Esophagus muscularis mucosa (tissue), 4 donors: ENCODE results near the gene MFSD12. TPM values are rescaled to one million over a fixed set of nuclear protein-coding genes. Genes with fewer than 3 reads are reported as not detected.

ENCODE experiments used
- DNase-seq: peaks from one replicate; pipeline ENCODE4 v3.0.0-alpha.2; 2017; ENCODE audit errors: extremely low spot score
- H3K27ac ChIP-seq, 4 donors: fragments of 200-600 bp; sonication (generic); replicated peaks in 1 of 4; 1 replicate in 3 of 4; 2 replicates in 1 of 4; pipeline ENCODE4 v1.5.1; 2016 to 2019; ENCODE audit warnings: mild to moderate bottlenecking in 1 of 4
- H3K27me3 ChIP-seq, 4 donors: fragments of 200-600 bp; sonication (generic); one replicate each; pipeline versions ENCODE4 v1.5.1 to v1.6.0; 2016 to 2019
- H3K36me3 ChIP-seq, 4 donors: fragments of 200-600 bp; sonication (generic); one replicate each; pipeline ENCODE4 v1.5.1; 2016 to 2019
- H3K4me1 ChIP-seq, 4 donors: fragments of 200-600 bp; sonication (generic); one replicate each; pipeline ENCODE4 v1.5.1; 2016 to 2019
- H3K4me3 ChIP-seq, 4 donors: fragments of 200-600 bp; sonication (generic); 1 replicate in 2 of 4; 2 replicates in 2 of 4; pipeline ENCODE4 v1.5.1; 2016 to 2019; ENCODE audit warnings: mild to moderate bottlenecking in 4 of 4, moderate library complexity in 1 of 4
- H3K9me3 ChIP-seq, 4 donors: fragments of 200-600 bp; sonication (generic); 1 replicate in 3 of 4; 2 replicates in 1 of 4; pipeline ENCODE4 v1.5.1; 2016 to 2019
- CTCF ChIP-seq, 3 experiments: fragments of 200-600 bp in 2 of 3; fragments of 450-650 bp in 1 of 3; sonication (generic) in 2 of 3; IDR thresholded peaks; one replicate each; pipeline ENCODE4 v1.5.1; 2017 to 2019; ENCODE audit warnings: antibody characterized with exemption in 3 of 3, mild to moderate bottlenecking in 2 of 3, moderate library complexity in 1 of 3
- EP300 ChIP-seq: sonication (generic); formaldehyde crosslinking; IDR thresholded peaks from one replicate; pipeline ENCODE4 v1.6.1; 2017; ENCODE audit warnings: antibody characterized with exemption
- POLR2A ChIP-seq: fragments of 450-650 bp; IDR thresholded peaks from one replicate; pipeline ENCODE4 v1.6.1; 2017; ENCODE audit warnings: antibody characterized with exemption, moderate library complexity, mild to moderate bottlenecking, low read depth
- POLR2AphosphoS5 ChIP-seq, 2 donors: sonication (generic); formaldehyde crosslinking; IDR thresholded peaks; one replicate each; pipeline ENCODE4 v1.6.1; 2017; ENCODE audit warnings: antibody characterized with exemption in 2 of 2
- WGBS: methylation state at CpG from one replicate; pipeline ENCODE4 v1.1.5; 2018; 5-methylcytosine and 5-hydroxymethylcytosine counted together
- intact Hi-C: fragments of 100-400 bp; cut with DNase I; formaldehyde crosslinking; loops from one replicate; pipeline ENCODE4 v1.15.1; 2023
- total RNA-seq, 4 donors: library from RNA; depleted of rRNA; stranded (reverse); fragments of >200 nt; gene quantifications; one replicate each; pipeline versions ENCODE4 v1.1.0 to v1.2.1, GENCODE V29; 2016

Gene MFSD12
- total RNA-seq, 4 donors from 2014 or later, result 28.2 to 87.0 (median 62.4) TPM

GRCh38 chr19:3524904-3525451 lies 32.4 kb downstream of the MFSD12 start:
- TF ChIP-seq POLR2AphosphoS5 (IDR thresholded peaks at IDR 0.05) (no peak), CTCF (IDR thresholded peaks at IDR 0.05) (no peak), EP300 (no peak), POLR2A (no peak)
- no peak overlapping the region for H3K4me3 ChIP-seq
- no peak for DNase-seq
- intact Hi-C loops, result no loop called here
- WGBS, result 92% methylated on average over 20 of the region's 20 CpGs
- no peaks in the 10 kb centered on the region for H3K27me3 ChIP-seq
- no peak overlapping the region for H3K27ac ChIP-seq
- H3K9me3 ChIP-seq, result no peaks in the 10 kb centered on the region
- peaks cover 0 to 10% (median 2%) of the 10 kb centered on the region in 4 donors for H3K4me1 ChIP-seq
- peaks cover 47 to 71% (median 61%) of the 10 kb centered on the region in 4 donors for H3K36me3 ChIP-seq

GRCh38 chr19:3524078-3524842 lies 33.1 kb downstream of the MFSD12 start:
- Histone ChIP-seq H3K9me3 (no peaks in the 10 kb centered on the region), H3K36me3 (peaks cover 47 to 78% (median 68%) of the 10 kb centered on the region in 4 donors), H3K4me1 (peaks cover 0 to 14% (median 4%) of the 10 kb centered on the region in 4 donors), H3K27me3 (no peaks in the 10 kb centered on the region), H3K27ac (no peak overlapping the region), H3K4me3 (no peak overlapping the region)
- no peak for TF ChIP-seq EP300
- WGBS, result 89% methylated on average over 17 of the region's 33 CpGs
- no peak for DNase-seq
- intact Hi-C loops, result no loop called here

GRCh38 chr19:3523361-3524077 lies 33.9 kb downstream of the MFSD12 start:
- Histone ChIP-seq H3K27me3 (no peaks in the 10 kb centered on the region), H3K4me3 (no peak overlapping the region), H3K4me1 (peaks cover 0 to 15% (median 7%) of the 10 kb centered on the region in 4 donors), H3K36me3 (peaks cover 47 to 82% (median 70%) of the 10 kb centered on the region in 4 donors), H3K27ac (no peak overlapping the region), H3K9me3 (no peaks in the 10 kb centered on the region)
- DNase-seq, result no peak
- intact Hi-C loops, result no loop called here
- no peak for TF ChIP-seq POLR2AphosphoS5 (IDR thresholded peaks at IDR 0.05)
- no peak for TF ChIP-seq EP300
- no peak for TF ChIP-seq CTCF (IDR thresholded peaks at IDR 0.05)
- TF ChIP-seq POLR2A, result no peak
- 98% methylated on average over 9 of the region's 21 CpGs for WGBS

GRCh38 chr19:3522421-3523360 lies 34.7 kb downstream of the MFSD12 start:
- Histone ChIP-seq H3K27me3 (no peaks in the 10 kb centered on the region), H3K27ac (no peak overlapping the region), H3K4me1 (peaks cover 0 to 23% (median 11%) of the 10 kb centered on the region in 4 donors), H3K36me3 (peaks cover 42 to 75% (median 62%) of the 10 kb centered on the region in 4 donors), H3K4me3 (no peak overlapping the region), H3K9me3 (no peaks in the 10 kb centered on the region)
- 96% methylated on average over 5 of the region's 40 CpGs for WGBS
- DNase-seq, result no peak
- TF ChIP-seq POLR2AphosphoS5 (IDR thresholded peaks at IDR 0.05), result no peak
- no peak for TF ChIP-seq POLR2A
- TF ChIP-seq EP300, result no peak
- TF ChIP-seq CTCF (IDR thresholded peaks at IDR 0.05), result no peak
- intact Hi-C loops, result no loop called here
